Endothelial cell of umbilical vein (primary cell): ENCODE data around the gene CCNDBP1. TPM values are rescaled to one million over a fixed set of nuclear protein-coding genes. Genes with fewer than 3 reads are reported as not detected.

ENCODE experiments used
- BruUV-seq: library from RNA; stranded (reverse); fragments of 400-500 nt; replicated peaks from 2 replicates; lab custom pipeline; 2021; lab: Mats Ljungman, UMichigan
- CTCF ChIA-PET: fragments of 300-600, 350-600 bp; sonication (Branson Sonifier 250); formaldehyde crosslinking; loops from one replicate; lab custom pipeline; 2021; ENCODE audit warnings: antibody characterized with exemption, inconsistent platforms; lab: Charles Lee
- POLR2A ChIA-PET: fragments of 300-600, 350-600 bp; sonication (Branson Sonifier 250); formaldehyde crosslinking; loops from one replicate; lab custom pipeline; 2021; ENCODE audit warnings: antibody characterized with exemption, inconsistent platforms; lab: Charles Lee
- DNase-seq: peaks from one replicate; pipeline ENCODE4 v3.0.0-alpha.2; 2011; ENCODE audit warnings: low read depth, low spot score
- FAIRE-seq: peaks from 2 replicates; lab custom pipeline; 2011; peaks lifted over from hg19 to GRCh38; lab: Jason Lieb, UNC
- H2AFZ ChIP-seq: 2 replicates; pipeline ENCODE4 v1.6.0; 2012; ENCODE audit warnings: low read depth, low read length, control low read depth, inconsistent platforms
- H3K27ac ChIP-seq: 2 replicates; pipeline ENCODE4 v1.5.1; 2011; ENCODE audit warnings: low read depth, mild to moderate bottlenecking, control low read depth, low read length, moderate library complexity; ENCODE audit not compliant: insufficient read depth
- H3K27me3 ChIP-seq, 2 experiments: 2 replicates each; pipeline versions ENCODE4 v1.6.0 to v1.6.1; 2011; ENCODE audit warnings: low read length in 2 of 2, mixed read lengths in 1 of 2; ENCODE audit not compliant: control insufficient read depth in 2 of 2, insufficient read depth in 2 of 2
- H3K36me3 ChIP-seq, 2 experiments: 2 replicates in 1 of 2; 3 replicates in 1 of 2; pipeline ENCODE4 v1.5.1; 2011; ENCODE audit warnings: low read length in 2 of 2, mild to moderate bottlenecking in 1 of 2, moderate library complexity in 1 of 2; ENCODE audit not compliant: control insufficient read depth in 2 of 2, insufficient read depth in 2 of 2; ENCODE audit errors: extremely low read depth in 1 of 2
- H3K4me1 ChIP-seq: 3 replicates; pipeline ENCODE4 v1.5.1; 2011; ENCODE audit warnings: mild to moderate bottlenecking, low read length; ENCODE audit not compliant: control insufficient read depth, insufficient read depth; ENCODE audit errors: extremely low read depth
- H3K4me2 ChIP-seq: 2 replicates; pipeline ENCODE4 v1.6.1; 2011; ENCODE audit warnings: low read length, control low read depth, mixed read lengths; ENCODE audit not compliant: insufficient read depth
- H3K4me3 ChIP-seq, 3 experiments: fragments of 200-600 bp in 1 of 3; sonication (generic), shearing (Covaris generic) in 1 of 3; replicated peaks in 1 of 3; 2 replicates each; pipeline ENCODE4 v1.5.1; 2011 to 2016; ENCODE audit warnings: control low read depth in 3 of 3, low read length in 3 of 3, mild to moderate bottlenecking in 2 of 3, inconsistent platforms in 1 of 3, low read depth in 1 of 3, moderate library complexity in 1 of 3; ENCODE audit not compliant: insufficient read depth in 1 of 3
- H3K79me2 ChIP-seq: 2 replicates; pipeline ENCODE4 v1.6.0; 2012; ENCODE audit warnings: low read length, inconsistent platforms; ENCODE audit not compliant: control insufficient read depth, insufficient read depth
- H3K9ac ChIP-seq: replicated peaks from 2 replicates; pipeline ENCODE3; 2011; ENCODE audit warnings: low read length, control low read depth; ENCODE audit not compliant: insufficient read depth; ENCODE audit errors: extremely low read depth
- H3K9me1 ChIP-seq: replicated peaks from 3 replicates; pipeline ENCODE4 v1.6.0; 2011; ENCODE audit warnings: mild to moderate bottlenecking, low read length; ENCODE audit not compliant: control insufficient read depth, insufficient read depth; ENCODE audit errors: extremely low read depth
- H3K9me3 ChIP-seq: replicated peaks from 2 replicates; pipeline ENCODE4 v1.5.1; 2012; ENCODE audit warnings: low read length, inconsistent platforms; ENCODE audit not compliant: control insufficient read depth, insufficient read depth
- H4K20me1 ChIP-seq: replicated peaks from 2 replicates; pipeline ENCODE3; 2011; ENCODE audit warnings: mild to moderate bottlenecking, low read length; ENCODE audit not compliant: control insufficient read depth, insufficient read depth; ENCODE audit errors: extremely low read depth
- CTCF ChIP-seq, 2 donors: IDR thresholded peaks; 1 replicate in 1 of 2; 2 replicates in 1 of 2; pipeline ENCODE4 v1.5.1; 2011; ENCODE audit warnings: low read length in 2 of 2, mild to moderate bottlenecking in 2 of 2, moderate library complexity in 2 of 2, control low read depth in 1 of 2, inconsistent platforms in 1 of 2, low read depth in 1 of 2; ENCODE audit not compliant: insufficient read depth in 1 of 2; ENCODE audit errors: extremely low read depth in 1 of 2
- EZH2 ChIP-seq: IDR thresholded peaks from 2 replicates; pipeline ENCODE4 v1.6.1; 2012; ENCODE audit warnings: borderline replicate concordance, low read depth, mild to moderate bottlenecking, moderate library complexity, low read length, inconsistent platforms; ENCODE audit not compliant: severe bottlenecking
- FOS ChIP-seq: IDR thresholded peaks from 2 replicates; pipeline ENCODE4 v1.6.1; 2011; ENCODE audit warnings: mild to moderate bottlenecking, low read length, moderate library complexity, borderline replicate concordance; ENCODE audit not compliant: insufficient read depth
- GATA2 ChIP-seq: IDR thresholded peaks from 2 replicates; pipeline ENCODE4 v1.7.0; 2011; ENCODE audit warnings: low read depth, mild to moderate bottlenecking, moderate library complexity, mixed read lengths, low read length; ENCODE audit not compliant: insufficient read length, insufficient read depth
- JUN ChIP-seq: IDR thresholded peaks from 2 replicates; pipeline ENCODE4 v1.6.1; 2011; ENCODE audit warnings: borderline replicate concordance, low read depth; ENCODE audit not compliant: insufficient read length, insufficient read depth
- MAX ChIP-seq: IDR thresholded peaks from 2 replicates; pipeline ENCODE4 v1.6.1; 2011; ENCODE audit not compliant: insufficient read depth, insufficient read length
- MYC ChIP-seq: IDR thresholded peaks from one replicate; pipeline ENCODE4 v1.6.1; 2011; ENCODE audit warnings: mild to moderate bottlenecking, low read depth, low read length
- POLR2A ChIP-seq: IDR thresholded peaks from 2 replicates; pipeline ENCODE4 v1.6.1; 2012; ENCODE audit warnings: low read depth, mild to moderate bottlenecking, control low read depth, low read length
- POLR2AphosphoS5 ChIP-seq: IDR thresholded peaks from 2 replicates; pipeline ENCODE4 v1.6.1; 2012; ENCODE audit warnings: low read depth, mild to moderate bottlenecking, control low read depth, low read length, moderate library complexity; ENCODE audit not compliant: insufficient read depth
- dilution Hi-C: fragments of 300-500 bp; cut with MboI; formaldehyde crosslinking; loops from one replicate; pipeline ENCODE4 v1.15.0; 2019; ENCODE audit warnings: low sequenced_read_pairs; ENCODE audit not compliant: extremely low pct_ligation_motif_present
- intact Hi-C: fragments of 100-400 bp; cut with micrococcal nuclease; formaldehyde crosslinking; loops from one replicate; pipeline ENCODE4 v1.10.0; 2022
- polyA plus RNA-seq, 4 experiments: library from polyadenylated mRNA; depleted of rRNA in 3 of 4; stranded (reverse) in 3 of 4; unstranded in 1 of 4; fragments of >200 nt; gene quantifications; 2 replicates each; pipeline versions ENCODE4 v1.2.1 to v1.2.3, GENCODE V29; 2011 to 2012; ENCODE audit warnings: missing spikeins in 1 of 4
- total RNA-seq: library from RNA; stranded (reverse); gene quantifications from 2 replicates; pipeline ENCODE4 v1.2.3, GENCODE V29; 2021

CCNDBP1 gene
- total and polyA plus RNA-seq, 2 donors (not counting 3 experiments of a cell fraction or from before 2014, with no cell fraction given), result 39.9 to 54.9 TPM

GRCh38 chr15:43244092-43244491 lies 58.9 kb downstream of the CCNDBP1 start:
- POLR2A ChIA-PET, result no interaction called here
- Histone ChIP-seq H3K79me2 (no peaks in the 10 kb centered on the region), H3K9me3 (no peaks in the 10 kb centered on the region), H3K27me3 (peaks cover 11 to 14% of the 10 kb centered on the region in 2 experiments), H3K4me3 (no peak overlapping the region), H3K4me2 (no peak overlapping the region), H3K9ac (no peak overlapping the region), H2AFZ (no peak overlapping the region), H3K27ac (no peak overlapping the region), H3K36me3 (no peaks in the 10 kb centered on the region), H3K4me1 (no peaks in the 10 kb centered on the region), H3K9me1 (no peaks in the 10 kb centered on the region), H4K20me1 (no peaks in the 10 kb centered on the region)
- CTCF ChIA-PET, result no interaction called here
- no peak for FAIRE-seq
- BruUV-seq, result no TSS peak
- dilution Hi-C loops (no loop called here), intact Hi-C loops (no loop called here)
- TF ChIP-seq JUN (no peak), EZH2 (no peak), FOS (no peak), POLR2AphosphoS5 (no peak), GATA2 (no peak), MAX (no peak), POLR2A (no peak), CTCF (IDR thresholded peaks at IDR 0.05; ENCODE audit: extremely low read depth in 1 of 2, insufficient read depth in 1 of 2, low read depth in 1 of 2, low read length in 2 of 2) (no peak), MYC (no peak)
- DNase-seq, result no peak
